Stimulated activated CD8-positive, alpha-beta memory T cell treated with anti-CD3 and anti-CD28 coated beads, Interleukin-4, amount 100 ng/mL, for 48 hours (primary cell): Measurements from ENCODE around the gene RAB5B.
"Not testable (repeated sequence)": the region's sequence is repeated elsewhere in the genome, so short reads cannot be mapped to it uniquely, and the experiment has no call there.

ENCODE experiments used
- DNase-seq: peaks from one replicate; pipeline ENCODE4 v3.0.0-alpha.2; 2020

Gene RAB5B

GRCh38 chr12:55942055-55942454 is 31.8 kb upstream of the RAB5B start:
- DNase-seq, result no peak

GRCh38 chr12:55942577-55943136 is 31.2 kb upstream of the RAB5B start:
- no peak for DNase-seq

- DNase-seq, result no peak
Measured at GRCh38 chr12:55946553-55946952, 27.3 kb upstream of the RAB5B start.

- DNase-seq, result no peak
Measured at GRCh38 chr12:55955344-55955743, 18.5 kb upstream of the RAB5B start.

GRCh38 chr12:55955800-55956508 is 17.9 kb upstream of the RAB5B start:
- peak; percentile 69 for DNase-seq

GRCh38 chr12:55957106-55957859 is 16.6 kb upstream of the RAB5B start:
- no peak for DNase-seq

- DNase-seq, result no peak
Measured at GRCh38 chr12:55963760-55964159, 10.1 kb upstream of the RAB5B start.

- DNase-seq, result no peak
Measured at GRCh38 chr12:55965240-55965639, 8.6 kb upstream of the RAB5B start.

- DNase-seq, result no peak
Measured at GRCh38 chr12:55965941-55966407, 7.9 kb upstream of the RAB5B start, which contains the start of gene PMEL. Gene PMEL (minus strand): TSS chr12:55966042. CDS start chr12:55966011, 31 bp downstream.

GRCh38 chr12:55966408-55967281 is 7.2 kb upstream of the RAB5B start, which contains the start of gene CDK2:
Gene CDK2 (plus strand): TSS chr12:55966830. CDS start chr12:55967009, 179 bp downstream.
- DNase-seq, result peak; percentile 98

GRCh38 chr12:55969356-55969755 is 4.5 kb upstream of the RAB5B start:
- DNase-seq, result no peak

- no peak for DNase-seq
Measured at GRCh38 chr12:55970775-55971174, 3.1 kb upstream of the RAB5B start.

GRCh38 chr12:55972042-55972441 is 1.8 kb upstream of the RAB5B start:
- no peak for DNase-seq

- DNase-seq, result no peak
Measured at GRCh38 chr12:55972456-55972855, 1.4 kb upstream of the RAB5B start.

GRCh38 chr12:55972911-55973598 is 823 bp upstream of the RAB5B start:
- DNase-seq, result no peak

- peak; percentile 54 for DNase-seq
Measured at GRCh38 chr12:55974308-55974730, 441 bp downstream of the RAB5B start.

- no peak for DNase-seq
Measured at GRCh38 chr12:55978393-55978792, 4.5 kb downstream of the RAB5B start.

GRCh38 chr12:55979069-55979468 is 5.2 kb downstream of the RAB5B start:
- DNase-seq, result no peak

GRCh38 chr12:55981882-55982281 is 8.0 kb downstream of the RAB5B start:
- DNase-seq, result not testable (repeated sequence)

GRCh38 chr12:55982319-55982936 is 8.6 kb downstream of the RAB5B start:
- no peak for DNase-seq

- DNase-seq, result no peak
Measured at GRCh38 chr12:55983232-55983842, 9.5 kb downstream of the RAB5B start.
